Measurements from ENCODE around the gene SAE1.
"Not testable (repeated sequence)": the region's sequence is repeated elsewhere in the genome, so short reads cannot be mapped to it uniquely, and the experiment has no call there.

Gene SAE1

DNA sequence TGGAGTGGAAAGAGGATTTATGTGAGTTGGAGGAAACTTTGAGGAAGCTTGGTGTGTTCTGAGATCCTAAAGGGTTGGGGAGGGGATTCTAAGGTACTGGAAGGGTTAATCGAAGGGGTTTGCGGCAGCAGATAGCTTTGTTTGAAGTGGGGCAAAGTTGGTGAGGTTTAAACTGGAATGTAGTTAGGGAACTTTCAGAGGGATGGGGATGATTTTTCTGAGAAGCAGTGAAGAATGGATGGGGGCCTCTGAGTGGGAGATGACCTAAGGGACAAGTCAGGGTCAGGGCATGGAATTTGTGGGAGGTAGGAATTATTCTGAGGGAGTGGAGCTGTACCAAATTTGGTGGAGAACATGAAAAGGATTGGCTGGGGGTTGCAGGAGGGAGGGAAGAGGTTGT, 3.9 kb downstream of the SAE1 start:
- DNase-seq (ENCODE audit: extremely low read depth, low read depth): no peak
- TF ChIP-seq, protein P1, sequence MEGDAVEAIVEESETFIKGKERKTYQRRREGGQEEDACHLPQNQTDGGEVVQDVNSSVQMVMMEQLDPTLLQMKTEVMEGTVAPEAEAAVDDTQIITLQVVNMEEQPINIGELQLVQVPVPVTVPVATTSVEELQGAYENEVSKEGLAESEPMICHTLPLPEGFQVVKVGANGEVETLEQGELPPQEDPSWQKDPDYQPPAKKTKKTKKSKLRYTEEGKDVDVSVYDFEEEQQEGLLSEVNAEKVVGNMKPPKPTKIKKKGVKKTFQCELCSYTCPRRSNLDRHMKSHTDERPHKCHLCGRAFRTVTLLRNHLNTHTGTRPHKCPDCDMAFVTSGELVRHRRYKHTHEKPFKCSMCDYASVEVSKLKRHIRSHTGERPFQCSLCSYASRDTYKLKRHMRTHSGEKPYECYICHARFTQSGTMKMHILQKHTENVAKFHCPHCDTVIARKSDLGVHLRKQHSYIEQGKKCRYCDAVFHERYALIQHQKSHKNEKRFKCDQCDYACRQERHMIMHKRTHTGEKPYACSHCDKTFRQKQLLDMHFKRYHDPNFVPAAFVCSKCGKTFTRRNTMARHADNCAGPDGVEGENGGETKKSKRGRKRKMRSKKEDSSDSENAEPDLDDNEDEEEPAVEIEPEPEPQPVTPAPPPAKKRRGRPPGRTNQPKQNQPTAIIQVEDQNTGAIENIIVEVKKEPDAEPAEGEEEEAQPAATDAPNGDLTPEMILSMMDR (IDR thresholded peaks at IDR 0.05; ENCODE audit: low read depth, low read length): no peak

DNA sequence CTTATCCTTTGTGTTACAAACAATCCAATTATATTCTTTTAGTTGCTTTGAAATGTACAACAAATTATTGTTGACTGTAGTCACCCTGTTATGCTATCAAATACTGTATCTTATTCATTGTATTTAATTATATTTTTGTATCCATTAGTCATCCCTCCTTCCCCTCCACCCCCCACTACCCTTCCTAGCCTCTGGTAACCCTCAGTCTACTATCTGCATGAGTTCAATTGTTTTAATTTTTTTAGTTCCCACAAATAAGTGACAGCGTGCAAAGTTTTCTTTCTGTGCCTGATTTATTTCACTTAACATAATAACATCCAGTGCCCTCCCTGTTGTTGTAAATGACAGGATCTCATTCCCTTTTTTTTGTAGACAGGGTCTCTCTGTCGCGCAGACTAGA, 4.5 kb downstream of the SAE1 start:
- DNase-seq (ENCODE audit: extremely low read depth, low read depth): no peak
- TF ChIP-seq, protein P1 (IDR thresholded peaks at IDR 0.05; ENCODE audit: low read depth, low read length): no peak

DNA sequence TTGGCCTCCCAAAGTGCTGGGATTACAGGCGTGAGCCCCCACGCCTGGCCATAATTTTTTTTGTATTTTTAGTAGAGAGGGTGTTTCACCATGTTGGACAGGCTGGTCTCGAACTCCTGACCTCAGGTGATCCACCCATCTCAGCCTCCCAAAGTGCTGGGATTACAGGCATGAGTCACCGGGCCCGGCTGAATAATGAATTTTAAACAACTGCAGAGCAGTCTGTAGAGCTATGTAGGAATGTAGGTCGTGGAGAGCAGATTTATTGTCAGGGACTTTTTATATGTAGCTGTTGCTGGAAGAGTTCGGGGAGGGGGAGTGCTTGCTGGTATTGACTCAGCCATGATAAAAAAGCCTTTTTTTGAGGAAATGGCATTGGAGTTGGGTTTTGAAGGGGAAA, 10.6 kb downstream of the SAE1 start:
- DNase-seq (ENCODE audit: extremely low read depth, low read depth): not testable (repeated sequence)

DNA sequence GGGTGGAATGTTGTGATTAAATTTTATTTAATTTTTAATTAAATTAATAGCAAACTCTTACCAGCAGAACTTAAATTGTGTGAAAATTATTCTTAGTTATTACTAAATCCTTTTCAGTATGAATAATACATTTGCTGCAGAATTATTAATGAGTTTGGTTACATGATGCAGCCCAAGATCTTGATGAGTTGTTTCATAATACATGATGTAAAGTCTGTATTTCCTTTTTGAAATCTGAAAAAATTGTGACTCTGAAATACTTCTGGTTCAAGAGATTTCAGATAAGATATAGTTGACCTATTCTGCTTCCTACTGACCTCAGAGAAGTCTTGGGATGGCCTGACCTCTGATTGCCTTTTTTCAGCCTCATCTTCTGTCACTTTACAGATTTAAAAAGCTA, 11.1 kb downstream of the SAE1 start:
- TF ChIP-seq, protein P1 (IDR thresholded peaks at IDR 0.05; ENCODE audit: low read depth, low read length): no peak
- no peak for DNase-seq (ENCODE audit: extremely low read depth, low read depth)

DNA sequence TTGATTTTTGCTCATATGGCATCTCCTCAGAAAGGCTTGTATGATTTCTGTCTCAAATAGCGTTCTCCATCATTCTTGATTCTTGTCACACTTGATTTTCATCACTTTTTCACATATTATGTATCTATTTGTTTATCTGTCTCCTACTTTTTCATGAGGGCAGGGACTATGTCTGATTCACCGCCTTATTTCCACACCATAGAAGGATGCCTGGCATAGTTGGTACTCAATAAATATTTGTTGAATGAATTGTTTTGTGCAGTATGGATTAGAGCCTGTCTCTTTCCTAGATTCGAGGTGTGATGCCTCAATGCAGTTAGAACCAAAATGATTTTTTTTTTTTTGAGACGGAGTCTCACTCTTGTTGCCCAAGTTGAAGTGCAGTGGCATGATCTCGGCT, 12.1 kb downstream of the SAE1 start:
- DNase-seq (ENCODE audit: extremely low read depth, low read depth): no peak
- TF ChIP-seq, protein P1 (IDR thresholded peaks at IDR 0.05; ENCODE audit: low read depth, low read length): no peak

DNA sequence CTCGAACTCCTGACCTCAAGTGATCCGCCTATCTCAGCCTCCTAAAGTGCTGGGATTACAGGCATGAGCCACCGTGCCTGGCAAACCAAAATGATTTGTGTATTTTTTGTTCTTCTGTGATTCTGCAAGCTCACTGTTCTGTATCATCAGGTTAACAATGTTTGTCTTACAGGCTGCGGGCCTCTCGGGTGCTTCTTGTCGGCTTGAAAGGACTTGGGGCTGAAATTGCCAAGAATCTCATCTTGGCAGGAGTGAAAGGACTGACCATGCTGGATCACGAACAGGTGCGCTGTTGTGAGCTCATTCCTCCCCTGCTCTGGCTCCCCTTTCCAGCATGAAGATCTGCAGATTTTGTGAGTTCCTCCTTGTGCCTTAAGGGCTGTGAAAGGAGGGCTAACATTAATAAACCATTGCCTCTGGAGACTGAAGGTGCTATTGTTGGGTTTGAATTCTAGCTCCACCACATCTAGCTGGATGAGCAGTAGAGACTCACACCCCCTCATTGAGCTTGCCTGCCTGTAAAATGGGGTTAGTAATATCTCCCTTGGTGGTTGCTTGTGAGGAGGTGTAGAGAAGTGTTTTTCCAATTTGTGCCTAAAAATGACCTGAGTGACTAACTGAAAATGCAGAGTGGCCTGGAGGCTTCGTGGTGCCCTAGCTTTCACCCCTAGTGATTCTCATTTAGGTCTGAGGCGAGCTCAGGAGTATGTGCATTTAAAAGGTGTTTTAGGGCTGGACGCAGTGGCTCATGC, 12.9 kb downstream of the SAE1 start:
- TF ChIP-seq, protein P1 (IDR thresholded peaks at IDR 0.05; ENCODE audit: low read depth, low read length): no peak
- no peak for DNase-seq (ENCODE audit: extremely low read depth, low read depth)

DNA sequence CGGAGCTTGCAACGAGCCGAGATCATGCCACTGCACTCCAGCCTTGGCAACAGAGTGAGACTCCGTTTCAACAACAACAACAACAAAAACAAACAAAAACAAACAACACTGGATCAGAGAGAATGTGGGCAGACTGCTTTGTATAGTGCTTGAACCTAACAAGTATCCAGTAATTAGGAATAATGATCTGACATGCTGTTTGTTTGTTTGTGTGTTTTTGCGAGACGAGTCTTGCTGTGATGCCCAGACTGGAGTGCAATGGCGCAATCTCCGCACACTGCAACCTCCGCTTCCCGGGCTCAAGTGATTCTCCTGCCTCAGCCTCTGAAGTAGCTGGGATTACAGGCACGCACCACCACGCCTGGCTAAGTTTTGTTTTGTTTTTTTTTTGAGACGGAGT, 14.0 kb downstream of the SAE1 start:
- TF ChIP-seq, protein P1 (IDR thresholded peaks at IDR 0.05; ENCODE audit: low read depth, low read length): no peak
- DNase-seq (ENCODE audit: extremely low read depth, low read depth): no peak
